ENCODE data around the gene SPART.
"Not testable (repeated sequence)": the region's sequence is repeated elsewhere in the genome, so short reads cannot be mapped to it uniquely, and the experiment has no call there.

The SPART gene

GRCh38 chr13:36352350-36352749, 6.2 kb upstream of the SPART start:
- DNase-seq = no peak

GRCh38 chr13:36347531-36348210, 1.5 kb upstream of the SPART start:
- DNase-seq = no peak

GRCh38 chr13:36345438-36346221, 564 bp downstream of the SPART start:
- no peak for DNase-seq

- no peak for DNase-seq
Observed at GRCh38 chr13:36344886-36345437, 1.2 kb downstream of the SPART start.

GRCh38 chr13:36344173-36344572, 2.0 kb downstream of the SPART start:
- DNase-seq = no peak

- DNase-seq = no peak
Observed at GRCh38 chr13:36343766-36344165, 2.4 kb downstream of the SPART start.

- no peak for DNase-seq
Observed at GRCh38 chr13:36342715-36343114, 3.5 kb downstream of the SPART start.

- no peak for DNase-seq
Observed at GRCh38 chr13:36341718-36342117, 4.5 kb downstream of the SPART start.

- DNase-seq = no peak
Observed at GRCh38 chr13:36339600-36340155, 6.5 kb downstream of the SPART start.

- DNase-seq = no peak
Observed at GRCh38 chr13:36337938-36338641, 8.1 kb downstream of the SPART start.

GRCh38 chr13:36332986-36333385, 13.2 kb downstream of the SPART start:
- no peak for DNase-seq

- DNase-seq = not testable (repeated sequence)
Observed at GRCh38 chr13:36332255-36332654, 13.9 kb downstream of the SPART start.

GRCh38 chr13:36331280-36331679, 14.9 kb downstream of the SPART start:
- no peak for DNase-seq

GRCh38 chr13:36329361-36329760, 16.8 kb downstream of the SPART start:
- DNase-seq = no peak

- DNase-seq = no peak
Observed at GRCh38 chr13:36328821-36329220, 17.4 kb downstream of the SPART start.

- DNase-seq = no peak
Observed at GRCh38 chr13:36325912-36326311, 20.3 kb downstream of the SPART start.

GRCh38 chr13:36324881-36325280, 21.3 kb downstream of the SPART start:
- DNase-seq = not testable (repeated sequence)

- no peak for DNase-seq
Observed at GRCh38 chr13:36323951-36324566, 22.1 kb downstream of the SPART start.

GRCh38 chr13:36323408-36323807, 22.8 kb downstream of the SPART start:
- DNase-seq = no peak

GRCh38 chr13:36319793-36320192, 26.4 kb downstream of the SPART start:
- not testable (repeated sequence) for DNase-seq

GRCh38 chr13:36313047-36313969, 32.9 kb downstream of the SPART start:
- DNase-seq = no peak
